WERI-Rb-1 (cell line): Measurements from ENCODE around the gene SLC7A1.

Experiments
- DNase-seq: peaks from one replicate; pipeline ENCODE4 v3.0.0-alpha.2; 2020
- H3K27ac ChIP-seq: fragments of 250-450 bp; sonication (Bioruptor Pico); 2 replicates; pipeline ENCODE4 v1.5.1; 2020; ENCODE audit warnings: mild to moderate bottlenecking, moderate library complexity
- H3K27me3 ChIP-seq: fragments of 250-450 bp; sonication (Bioruptor Pico); 2 replicates; pipeline ENCODE4 v1.5.1; 2021; ENCODE audit warnings: mild to moderate bottlenecking, low read depth, moderate library complexity; ENCODE audit not compliant: insufficient read depth, severe bottlenecking
- H3K36me3 ChIP-seq: fragments of 250-450 bp; sonication (Bioruptor Pico); 2 replicates; pipeline ENCODE4 v1.5.1; 2020; ENCODE audit warnings: mild to moderate bottlenecking, moderate library complexity
- H3K4me3 ChIP-seq: 2 replicates; pipeline ENCODE4 v1.5.1; 2011; ENCODE audit warnings: low read depth, mild to moderate bottlenecking, control low read depth, low read length
- H3K9me3 ChIP-seq: fragments of 250-450 bp; sonication (Bioruptor Pico); 2 replicates; pipeline ENCODE4 v1.5.1; 2021; ENCODE audit warnings: mild to moderate bottlenecking, moderate library complexity; ENCODE audit not compliant: severe bottlenecking
- TF ChIP-seq, protein P1 (sequence below): IDR thresholded peaks from 2 replicates; pipeline ENCODE4 v1.5.1; 2011; ENCODE audit warnings: low read depth, mild to moderate bottlenecking, control low read depth, inconsistent platforms, low read length

The SLC7A1 gene

DNA sequence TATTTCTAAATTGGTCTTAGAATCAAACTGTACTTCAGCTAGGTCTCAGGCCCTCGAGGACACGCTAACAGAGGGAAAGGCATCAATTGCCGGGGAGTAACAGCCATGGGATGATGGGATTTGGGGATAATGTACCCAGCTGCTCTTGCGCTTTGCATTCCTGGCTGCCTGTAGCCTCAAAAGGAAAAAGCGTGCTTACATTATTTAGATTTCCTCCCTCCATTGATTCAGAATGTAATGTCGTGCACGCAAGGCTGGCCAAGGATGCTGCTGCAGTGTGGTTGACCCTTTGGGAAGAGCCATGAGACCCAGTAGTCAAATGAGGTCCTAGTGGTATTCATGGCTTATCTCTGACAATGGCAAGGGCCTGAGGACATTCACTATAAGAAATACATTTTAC is 95.1 kb downstream of the SLC7A1 start:
- Histone ChIP-seq H3K27ac (no peak overlapping the region), H3K9me3 (no peaks in the 10 kb centered on the region), H3K27me3 (no peaks in the 10 kb centered on the region), H3K36me3 (no peaks in the 10 kb centered on the region), H3K4me3 (no peak overlapping the region)
- DNase-seq = no peak
- TF ChIP-seq, protein P1, sequence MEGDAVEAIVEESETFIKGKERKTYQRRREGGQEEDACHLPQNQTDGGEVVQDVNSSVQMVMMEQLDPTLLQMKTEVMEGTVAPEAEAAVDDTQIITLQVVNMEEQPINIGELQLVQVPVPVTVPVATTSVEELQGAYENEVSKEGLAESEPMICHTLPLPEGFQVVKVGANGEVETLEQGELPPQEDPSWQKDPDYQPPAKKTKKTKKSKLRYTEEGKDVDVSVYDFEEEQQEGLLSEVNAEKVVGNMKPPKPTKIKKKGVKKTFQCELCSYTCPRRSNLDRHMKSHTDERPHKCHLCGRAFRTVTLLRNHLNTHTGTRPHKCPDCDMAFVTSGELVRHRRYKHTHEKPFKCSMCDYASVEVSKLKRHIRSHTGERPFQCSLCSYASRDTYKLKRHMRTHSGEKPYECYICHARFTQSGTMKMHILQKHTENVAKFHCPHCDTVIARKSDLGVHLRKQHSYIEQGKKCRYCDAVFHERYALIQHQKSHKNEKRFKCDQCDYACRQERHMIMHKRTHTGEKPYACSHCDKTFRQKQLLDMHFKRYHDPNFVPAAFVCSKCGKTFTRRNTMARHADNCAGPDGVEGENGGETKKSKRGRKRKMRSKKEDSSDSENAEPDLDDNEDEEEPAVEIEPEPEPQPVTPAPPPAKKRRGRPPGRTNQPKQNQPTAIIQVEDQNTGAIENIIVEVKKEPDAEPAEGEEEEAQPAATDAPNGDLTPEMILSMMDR = no peak

DNA sequence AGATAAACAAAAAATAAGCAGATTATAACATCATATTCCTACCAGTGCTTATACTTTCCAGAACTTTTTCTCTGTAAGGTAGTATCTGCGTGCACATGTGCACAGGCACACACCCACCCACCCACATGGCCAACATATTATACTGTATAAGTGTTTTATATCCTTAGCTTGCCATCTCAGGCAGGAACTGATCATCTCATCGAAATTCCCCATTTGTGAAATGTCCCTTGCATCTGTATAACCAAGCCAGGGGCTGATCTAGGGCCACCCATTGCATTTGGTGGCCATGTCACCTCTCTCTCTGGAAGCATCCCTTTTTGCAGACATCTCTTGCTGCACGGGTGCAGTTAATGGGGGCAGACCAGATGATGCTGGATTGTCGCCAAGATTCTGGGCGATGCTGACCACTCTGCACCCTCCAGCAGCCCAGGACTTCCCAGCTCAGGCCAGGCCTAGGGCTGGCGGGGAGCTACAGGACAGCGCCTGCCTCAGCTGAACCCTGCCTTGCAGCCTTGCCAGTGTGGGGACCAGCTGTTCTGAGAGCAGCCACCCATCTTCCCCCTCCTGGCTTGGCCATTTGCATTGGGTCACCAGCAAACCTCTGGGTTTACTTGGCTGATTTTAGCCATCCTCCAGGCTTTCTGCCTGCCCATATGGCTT is 95.9 kb downstream of the SLC7A1 start:
- Histone ChIP-seq H3K9me3 (no peaks in the 10 kb centered on the region), H3K36me3 (no peaks in the 10 kb centered on the region), H3K27ac (no peak overlapping the region), H3K27me3 (no peaks in the 10 kb centered on the region), H3K4me3 (no peak overlapping the region)
- TF ChIP-seq, protein P1 = no peak
- no peak for DNase-seq

DNA sequence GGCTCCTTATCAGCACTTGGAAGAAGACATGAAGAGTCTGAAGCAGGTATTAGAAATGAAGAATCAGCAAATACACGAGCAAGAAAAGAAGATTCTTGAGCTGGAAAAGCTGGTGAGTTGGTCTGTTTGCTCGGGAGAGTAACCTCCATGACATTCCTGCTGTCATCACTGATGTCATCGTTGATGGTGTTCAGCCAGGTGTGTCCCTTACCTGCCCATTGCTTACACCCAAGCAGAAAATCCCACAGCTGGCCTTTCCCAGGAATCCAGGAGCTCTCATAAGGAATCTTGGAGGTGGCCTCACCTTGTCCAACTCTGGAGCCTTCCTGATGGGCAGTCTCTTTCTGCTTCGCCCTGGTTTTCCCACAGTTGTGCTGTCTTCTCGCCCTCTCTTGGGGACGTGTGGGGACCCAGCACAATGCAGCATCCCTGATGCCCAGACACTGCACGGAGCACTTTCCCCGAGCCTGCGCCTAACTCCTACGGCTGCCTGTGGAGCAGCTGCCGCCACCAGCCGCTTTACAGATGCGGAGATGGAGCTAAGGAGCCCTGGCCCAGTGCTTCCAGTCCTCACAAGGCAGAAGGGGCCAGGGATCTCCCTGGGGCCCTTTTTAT is 97.0 kb downstream of the SLC7A1 start:
- Histone ChIP-seq H3K36me3 (no peaks in the 10 kb centered on the region), H3K9me3 (no peaks in the 10 kb centered on the region), H3K27ac (no peak overlapping the region), H3K4me3 (no peak overlapping the region), H3K27me3 (no peaks in the 10 kb centered on the region)
- DNase-seq = no peak
- TF ChIP-seq, protein P1 = no peak

DNA sequence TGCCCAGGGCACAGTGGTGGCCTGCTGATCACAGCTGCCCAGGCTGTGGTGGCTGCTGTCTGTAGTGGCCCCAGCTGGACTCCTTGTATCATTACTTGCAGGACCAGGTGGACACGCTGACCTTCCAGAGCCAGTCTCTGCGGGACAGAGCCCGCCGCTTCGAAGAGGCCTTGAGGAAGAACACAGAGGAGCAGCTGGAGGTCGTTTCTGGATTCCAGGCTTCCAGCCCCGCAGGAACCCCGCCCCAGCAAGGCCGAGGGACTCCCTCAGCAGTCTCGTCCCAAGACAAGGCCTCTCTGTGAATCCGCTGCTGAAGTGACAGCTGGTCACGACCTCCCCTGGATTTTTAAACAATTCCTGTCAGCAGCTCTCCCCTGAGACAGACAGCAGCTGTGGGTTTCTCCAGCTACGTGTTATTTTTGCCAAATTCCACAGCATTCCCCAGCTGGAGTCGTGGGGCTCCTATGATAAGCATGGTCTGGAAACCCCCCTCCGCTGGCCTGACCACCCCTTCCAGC is 98.3 kb downstream of the SLC7A1 start:
- H3K9me3 ChIP-seq = no peaks in the 10 kb centered on the region
- DNase-seq = no peak
- H3K27me3 ChIP-seq = no peaks in the 10 kb centered on the region
- TF ChIP-seq, protein P1 = no peak
- no peak overlapping the region for H3K27ac ChIP-seq
- no peaks in the 10 kb centered on the region for H3K36me3 ChIP-seq
- no peak overlapping the region for H3K4me3 ChIP-seq

DNA sequence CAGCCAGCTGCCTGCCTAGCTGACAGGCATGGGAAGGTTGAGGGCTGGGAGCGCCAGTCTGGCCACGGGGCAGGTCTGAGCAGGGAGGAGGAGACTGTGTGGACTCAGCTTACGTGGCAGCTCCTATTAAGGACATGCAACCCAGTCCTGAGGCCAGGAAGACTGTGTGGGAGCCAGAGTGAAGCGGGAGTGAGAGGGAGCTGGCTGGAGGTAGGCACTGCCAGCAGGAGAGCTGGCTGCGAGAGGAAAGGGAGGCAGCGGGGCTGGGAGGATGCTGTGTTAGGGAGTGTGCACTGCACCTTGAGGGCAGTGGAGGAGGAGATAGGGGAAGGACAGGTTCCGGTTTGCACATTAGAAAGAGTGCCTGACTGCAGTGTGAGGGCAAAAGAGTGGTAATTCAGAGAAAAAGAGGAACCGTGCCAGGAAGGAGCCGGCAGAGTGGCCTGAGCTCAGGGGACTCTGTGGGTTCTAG is 99.2 kb downstream of the SLC7A1 start:
- Histone ChIP-seq H3K9me3 (no peaks in the 10 kb centered on the region), H3K27ac (no peak overlapping the region), H3K27me3 (no peaks in the 10 kb centered on the region), H3K36me3 (no peaks in the 10 kb centered on the region), H3K4me3 (no peak overlapping the region)
- no peak for DNase-seq
- TF ChIP-seq, protein P1 = no peak
